Measurements from ENCODE around the gene SPOUT1. TPM values are rescaled to one million over a fixed set of nuclear protein-coding genes. Genes with fewer than 3 reads are reported as not detected.

Gene SPOUT1
- total RNA-seq, 3 donors from 2014 or later (not counting 1 experiment from before 2014, with no cell fraction given): 35.8 to 49.2 (median 40.1) TPM

- peak overlapping the region; percentile 95 for H3K27ac ChIP-seq (ENCODE audit: low read length)
- H3K9me3 Mint-ChIP-seq: peaks cover 0 to 5% of the 10 kb centered on the region in 2 donors
- H3K4me3 ChIP-seq (ENCODE audit: low read length): peak overlapping the region; percentile 99
- DNase-seq: no peak
- no peaks in the 10 kb centered on the region for H3K36me3 Mint-ChIP-seq
- no peaks in the 10 kb centered on the region for H3K9me3 ChIP-seq (ENCODE audit: control insufficient read depth, insufficient read depth, low read length)
- peak overlapping the region; percentile 92 to 99 for H3K27ac Mint-ChIP-seq
- H3K4me1 Mint-ChIP-seq: peaks cover 28 to 38% of the 10 kb centered on the region in 2 donors
- TF ChIP-seq, protein P1, sequence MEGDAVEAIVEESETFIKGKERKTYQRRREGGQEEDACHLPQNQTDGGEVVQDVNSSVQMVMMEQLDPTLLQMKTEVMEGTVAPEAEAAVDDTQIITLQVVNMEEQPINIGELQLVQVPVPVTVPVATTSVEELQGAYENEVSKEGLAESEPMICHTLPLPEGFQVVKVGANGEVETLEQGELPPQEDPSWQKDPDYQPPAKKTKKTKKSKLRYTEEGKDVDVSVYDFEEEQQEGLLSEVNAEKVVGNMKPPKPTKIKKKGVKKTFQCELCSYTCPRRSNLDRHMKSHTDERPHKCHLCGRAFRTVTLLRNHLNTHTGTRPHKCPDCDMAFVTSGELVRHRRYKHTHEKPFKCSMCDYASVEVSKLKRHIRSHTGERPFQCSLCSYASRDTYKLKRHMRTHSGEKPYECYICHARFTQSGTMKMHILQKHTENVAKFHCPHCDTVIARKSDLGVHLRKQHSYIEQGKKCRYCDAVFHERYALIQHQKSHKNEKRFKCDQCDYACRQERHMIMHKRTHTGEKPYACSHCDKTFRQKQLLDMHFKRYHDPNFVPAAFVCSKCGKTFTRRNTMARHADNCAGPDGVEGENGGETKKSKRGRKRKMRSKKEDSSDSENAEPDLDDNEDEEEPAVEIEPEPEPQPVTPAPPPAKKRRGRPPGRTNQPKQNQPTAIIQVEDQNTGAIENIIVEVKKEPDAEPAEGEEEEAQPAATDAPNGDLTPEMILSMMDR (IDR thresholded peaks at IDR 0.05): no peak
- H3K36me3 ChIP-seq (ENCODE audit: control insufficient read depth, insufficient read depth, low read length): no peaks in the 10 kb centered on the region
- intact Hi-C loops (cut with micrococcal nuclease): loop anchor here (1.0 to 5.0 kb wide), 2 partner anchors 17 to 48 kb away; partner anchors contain the start of genes TBC1D13 and ZDHHC12
- peaks cover 0 to 5% of the 10 kb centered on the region in 2 donors for H3K27me3 Mint-ChIP-seq (ENCODE audit: low read depth in 2 of 2)
- 87% methylated on average over 11 of the region's 11 CpGs for WGBS (ENCODE audit: insufficient coverage)
- ATAC-seq: no peak
- no peaks in the 10 kb centered on the region for H3K27me3 ChIP-seq (ENCODE audit: control insufficient read depth, insufficient read depth, low read length)
- peaks cover 25% of the 10 kb centered on the region for H3K4me1 ChIP-seq (ENCODE audit: control insufficient read depth, insufficient read depth, low read length)
- H3K4me3 Mint-ChIP-seq: peak overlapping the region; percentile 97
These were observed 59.1 kb downstream of the SPOUT1 start for GRCh38 chr9:128770286-128771030.

Other genes with a start within 250 kb of the SPOUT1 start
- gene DYNC2I2, start 172.9 kb downstream of the SPOUT1 start, total RNA-seq: 1 to 10 TPM; 5.2 to 6.3 (median 5.5) TPM
- 100 to 1,000 TPM; 331 to 341 (median 334) TPM for gene SET, start 140.6 kb downstream of the SPOUT1 start, total RNA-seq
- 1 to 10 TPM; 3.6 to 4.5 (median 3.9) TPM for gene PKN3, start 127.3 kb downstream of the SPOUT1 start, total RNA-seq
- gene ZDHHC12, start 105.7 kb downstream of the SPOUT1 start, total RNA-seq: 10 to 100 TPM; 26.1 to 37.1 (median 28.6) TPM
- gene ZER1, start 57.9 kb downstream of the SPOUT1 start, total RNA-seq: 10 to 100 TPM; 35.0 to 37.4 (median 35.2) TPM
- gene TBC1D13, start 42.5 kb downstream of the SPOUT1 start, total RNA-seq: 10 to 100 TPM; 31.5 to 34.5 (median 33.7) TPM
- gene ENDOG, start 11.3 kb downstream of the SPOUT1 start, total RNA-seq: 10 to 100 TPM in 1 of 3 donors, 1 to 10 TPM in 2; 6.7 to 12.5 (median 8.3) TPM
- 10 to 100 TPM in 1 of 3 donors, 1 to 10 TPM in 2; 8.9 to 11.3 (median 9.1) TPM for gene KYAT1, start 52.2 kb upstream of the SPOUT1 start, total RNA-seq
- gene LRRC8A, start 52.3 kb upstream of the SPOUT1 start, total RNA-seq: 10 to 100 TPM; 60.0 to 82.9 (median 67.9) TPM
- gene PHYHD1, start 91.2 kb upstream of the SPOUT1 start, total RNA-seq: 1 to 10 TPM; 5.4 to 6.0 (median 5.4) TPM
- 1 to 10 TPM; 4.8 to 8.9 (median 6.7) TPM for gene DOLK, start 117.8 kb upstream of the SPOUT1 start, total RNA-seq
- 10 to 100 TPM; 53.9 to 66.4 (median 58.3) TPM for gene NUP188, start 117.9 kb upstream of the SPOUT1 start, total RNA-seq
- gene SH3GLB2, start 198.5 kb upstream of the SPOUT1 start, total RNA-seq: 10 to 100 TPM; 50.3 to 67.1 (median 65.4) TPM
- 10 to 100 TPM; 67.3 to 77.9 (median 73.9) TPM for gene MIGA2, start 206.8 kb upstream of the SPOUT1 start, total RNA-seq

Data from natural killer cell (primary cell).